ENCODE results near the gene C14orf93.

The C14orf93 gene

GRCh38 chr14:22996768-22997654, 12.9 kb downstream of the C14orf93 start:
- in situ Hi-C loops (cut with MboI; ENCODE audit: low sequenced_read_pairs) = no loop called here

- in situ Hi-C loops (cut with MboI; ENCODE audit: low sequenced_read_pairs) = no loop called here
Observed at GRCh38 chr14:22995889-22996625, 13.9 kb downstream of the C14orf93 start.

GRCh38 chr14:22994762-22995275, 15.1 kb downstream of the C14orf93 start:
- in situ Hi-C loops (cut with MboI; ENCODE audit: low sequenced_read_pairs) = loop anchor here (5.0 kb wide), 1 partner anchor 67 kb away; no protein-coding TSS in a partner anchor

GRCh38 chr14:22993517-22993916, 16.4 kb downstream of the C14orf93 start:
- in situ Hi-C loops (cut with MboI; ENCODE audit: low sequenced_read_pairs) = loop anchor here (5.0 kb wide), 1 partner anchor 69 kb away; no protein-coding TSS in a partner anchor

GRCh38 chr14:22991852-22992251, 18.1 kb downstream of the C14orf93 start:
- in situ Hi-C loops (cut with MboI; ENCODE audit: low sequenced_read_pairs) = loop anchor here (5.0 kb wide), 1 partner anchor 70 kb away; no protein-coding TSS in a partner anchor

GRCh38 chr14:22987291-22987690, 22.7 kb downstream of the C14orf93 start:
- in situ Hi-C loops (cut with MboI; ENCODE audit: low sequenced_read_pairs) = no loop called here

GRCh38 chr14:22986508-22987054, 23.4 kb downstream of the C14orf93 start:
- in situ Hi-C loops (cut with MboI; ENCODE audit: low sequenced_read_pairs) = no loop called here

GRCh38 chr14:22985894-22986507, 23.9 kb downstream of the C14orf93 start:
- in situ Hi-C loops (cut with MboI; ENCODE audit: low sequenced_read_pairs) = no loop called here

GRCh38 chr14:22984959-22985658, 24.8 kb downstream of the C14orf93 start:
- in situ Hi-C loops (cut with MboI; ENCODE audit: low sequenced_read_pairs) = no loop called here

- in situ Hi-C loops (cut with MboI; ENCODE audit: low sequenced_read_pairs) = no loop called here
Observed at GRCh38 chr14:22982477-22983245, 27.3 kb downstream of the C14orf93 start, which contains the start of gene AJUBA. Gene AJUBA, minus strand, starts transcription at chr14:22982551. Its CDS starts 285 bp downstream, at chr14:22982266.

- in situ Hi-C loops (cut with MboI; ENCODE audit: low sequenced_read_pairs) = no loop called here
Observed at GRCh38 chr14:22981876-22982476, 28.0 kb downstream of the C14orf93 start.

- in situ Hi-C loops (cut with MboI; ENCODE audit: low sequenced_read_pairs) = no loop called here
Observed at GRCh38 chr14:22981090-22981875, 28.7 kb downstream of the C14orf93 start.

- in situ Hi-C loops (cut with MboI; ENCODE audit: low sequenced_read_pairs) = no loop called here
Observed at GRCh38 chr14:22980672-22981089, 29.3 kb downstream of the C14orf93 start.

- in situ Hi-C loops (cut with MboI; ENCODE audit: low sequenced_read_pairs) = no loop called here
Observed at GRCh38 chr14:22979748-22980392, 30.1 kb downstream of the C14orf93 start.

GRCh38 chr14:22978981-22979671, 30.8 kb downstream of the C14orf93 start:
- in situ Hi-C loops (cut with MboI; ENCODE audit: low sequenced_read_pairs) = no loop called here

- in situ Hi-C loops (cut with MboI; ENCODE audit: low sequenced_read_pairs) = no loop called here
Observed at GRCh38 chr14:22978487-22978837, 31.5 kb downstream of the C14orf93 start.
